K562 (cell line): ENCODE data around the gene NECAP2. TPM values are rescaled to one million over a fixed set of nuclear protein-coding genes. Genes with fewer than 3 reads are reported as not detected.

ENCODE experiments used
- ATAC-seq: fragments of 200-7000 bp; cut with Tn5 transposase; 3 replicates; pipeline ENCODE4 v1.9.1; 2020; ENCODE audit warnings: moderate library complexity
- Bru-seq: library from RNA; stranded (reverse); fragments of 400-500 nt; gene quantifications from one replicate; lab custom pipeline; 2021; lab: Mats Ljungman, UMichigan
- BruChase-seq, 2 experiments: library from RNA; stranded (reverse); fragments of 400-500 nt; gene quantifications; one replicate each; lab custom pipeline; 2021; lab: Mats Ljungman, UMichigan
- BruUV-seq: library from RNA; stranded (reverse); fragments of 400-500 nt; replicated peaks from 2 replicates; lab custom pipeline; 2021; lab: Mats Ljungman, UMichigan
- CTCF ChIA-PET: fragments of 300-600 bp; formaldehyde crosslinking; extraction: SDS; loops from one replicate; lab custom pipeline; 2021; ENCODE audit warnings: low intra/inter-chr PET ratio; lab: Yijun Ruan, JAX
- POLR2A ChIA-PET: fragments of 300-600, 350-650 bp; sonication (Branson Sonifier 250); formaldehyde crosslinking; extraction: SDS; loops from one replicate; lab custom pipeline; 2021; ENCODE audit warnings: antibody characterized with exemption, inconsistent platforms; lab: Yijun Ruan, JAX
- DNase-seq, 4 experiments: peaks; one replicate each; pipeline versions ENCODE4 v3.0.0 to v3.0.0-alpha.2; 2011 to 2018; ENCODE audit warnings: low spot score in 3 of 4, mixed read lengths in 3 of 4; ENCODE audit errors: extremely low read depth in 1 of 4
- FAIRE-seq: peaks from 2 replicates; lab custom pipeline; 2011; peaks lifted over from hg19 to GRCh38; lab: Jason Lieb, UNC
- H2AFZ ChIP-seq: 2 replicates; pipeline ENCODE4 v1.6.0; 2011; ENCODE audit warnings: low read depth, low read length, control low read depth, inconsistent platforms
- H3K27ac ChIP-seq: fragments of 200-600 bp; 3 replicates; pipeline ENCODE4 v1.8.0; 2011; ENCODE audit warnings: low read depth, mild to moderate bottlenecking, control low read depth, inconsistent platforms, low read length, moderate library complexity, mixed read lengths; ENCODE audit errors: extremely low read depth
- H3K27me3 ChIP-seq, 2 experiments: fragments of 300-600 bp in 1 of 2; 2 replicates in 1 of 2; 3 replicates in 1 of 2; pipeline versions ENCODE4 v1.6.0 to v1.8.0; 2011; ENCODE audit warnings: inconsistent platforms in 2 of 2, low read length in 2 of 2, mild to moderate bottlenecking in 1 of 2, mixed read lengths in 1 of 2, moderate library complexity in 1 of 2; ENCODE audit not compliant: control insufficient read depth in 2 of 2, insufficient read depth in 2 of 2
- H3K36me3 ChIP-seq: fragments of 300-600 bp; 3 replicates; pipeline ENCODE4 v1.8.0; 2011; ENCODE audit warnings: mild to moderate bottlenecking, low read length, inconsistent platforms; ENCODE audit not compliant: control insufficient read depth, insufficient read depth
- H3K4me1 ChIP-seq, 2 experiments: fragments of 200-600 bp in 1 of 2; replicated peaks in 1 of 2; 2 replicates in 1 of 2; 3 replicates in 1 of 2; pipeline versions ENCODE4 v1.5.1 to v1.8.0; 2011; ENCODE audit warnings: inconsistent platforms in 2 of 2, low read length in 2 of 2, mild to moderate bottlenecking in 1 of 2, mixed read lengths in 1 of 2, moderate library complexity in 1 of 2; ENCODE audit not compliant: control insufficient read depth in 2 of 2, insufficient read depth in 2 of 2
- H3K4me2 ChIP-seq: 2 replicates; pipeline ENCODE4 v1.6.1; 2011; ENCODE audit warnings: low read length, control low read depth, inconsistent platforms, mixed read lengths; ENCODE audit not compliant: insufficient read depth
- H3K4me3 ChIP-seq: fragments of 200-600 bp; sonication (generic), shearing (Covaris generic); 2 replicates; pipeline ENCODE4 v1.5.1; 2016; ENCODE audit warnings: control low read depth, inconsistent platforms
- H3K79me2 ChIP-seq: fragments of 200-600 bp; 3 replicates; pipeline ENCODE4 v1.8.0; 2011; ENCODE audit warnings: low read length, inconsistent platforms; ENCODE audit not compliant: control insufficient read depth, insufficient read depth
- H3K9ac ChIP-seq, 2 experiments: 2 replicates each; pipeline versions ENCODE4 v1.6.0 to v1.6.1; 2011; ENCODE audit warnings: low read depth in 2 of 2, low read length in 2 of 2, control low read depth in 1 of 2, inconsistent platforms in 1 of 2, mild to moderate bottlenecking in 1 of 2, mixed read lengths in 1 of 2; ENCODE audit not compliant: insufficient read depth in 1 of 2
- H3K9me1 ChIP-seq: one replicate; pipeline ENCODE4 v1.6.0; 2011; ENCODE audit warnings: inconsistent platforms, mild to moderate bottlenecking, low read length, moderate library complexity; ENCODE audit not compliant: control insufficient read depth, insufficient read depth
- H3K9me3 ChIP-seq: replicated peaks from 2 replicates; pipeline ENCODE4 v1.5.1; 2011; ENCODE audit warnings: low read depth, low read length, inconsistent platforms; ENCODE audit not compliant: control insufficient read depth, insufficient read depth
- H4K20me1 ChIP-seq: replicated peaks from 2 replicates; pipeline ENCODE4 v1.6.1; 2011; ENCODE audit warnings: low read length, inconsistent platforms, mixed read lengths; ENCODE audit not compliant: control insufficient read depth, insufficient read depth
- KDM2B ChIP-seq: fragments of 250-450 bp; sonication (Bioruptor Pico); IDR thresholded peaks from 2 replicates; pipeline ENCODE4 v1.8.0; 2021; ENCODE audit warnings: mild to moderate bottlenecking, moderate library complexity
- MAFF ChIP-seq: IDR thresholded peaks from 2 replicates; pipeline ENCODE4 v1.6.1; 2012; ENCODE audit warnings: low read length, improper control_type of control experiment
- NBN ChIP-seq: fragments of 450-650 bp; IDR thresholded peaks from 2 replicates; pipeline ENCODE4 v1.6.1; 2016; ENCODE audit warnings: low read depth, mild to moderate bottlenecking
- NFE2 ChIP-seq: IDR thresholded peaks from 2 replicates; pipeline ENCODE4 v1.6.1; 2014; ENCODE audit warnings: antibody characterized with exemption, low read depth
- NR2C1 ChIP-seq, 2 experiments: fragments of 450-650 bp; IDR thresholded peaks; 2 replicates each; pipeline ENCODE4 v1.6.1; 2017; ENCODE audit warnings: mild to moderate bottlenecking in 2 of 2, antibody characterized with exemption in 1 of 2, inconsistent platforms in 1 of 2, missing compliant biosample characterization in 1 of 2, missing genetic modification characterization in 1 of 2
- NR2F6 ChIP-seq: fragments of 450-650 bp; formaldehyde crosslinking; IDR thresholded peaks from 2 replicates; pipeline ENCODE4 v1.4.0; 2020; ENCODE audit warnings: mild to moderate bottlenecking
- POLR2AphosphoS2 ChIP-seq: IDR thresholded peaks from 2 replicates; pipeline ENCODE4 v1.6.1; 2012; ENCODE audit warnings: low read length, improper control_type of control experiment
- SMARCA4 ChIP-seq: fragments of 450-650 bp; IDR thresholded peaks from 2 replicates; pipeline ENCODE4 v1.6.1; 2016
- ZNF639 ChIP-seq, 2 experiments: fragments of 200-800 bp in 1 of 2; sonication (Bioruptor generic) in 1 of 2; sonication (generic) in 1 of 2; formaldehyde crosslinking in 1 of 2; IDR thresholded peaks in 1 of 2; conservative IDR thresholded peaks in 1 of 2; 2 replicates each; pipeline versions ENCODE4 v1.5.0 to v1.6.1; 2016 to 2020; ENCODE audit warnings: missing compliant biosample characterization in 1 of 2, missing genetic modification characterization in 1 of 2, missing genetic modification reagents in 1 of 2
- ZNF766 ChIP-seq: fragments of 200-800 bp; sonication (Bioruptor generic); conservative IDR thresholded peaks from 2 replicates; pipeline ENCODE4 v1.6.1; 2016; ENCODE audit warnings: missing genetic modification characterization, missing compliant biosample characterization
- WGBS: fragments of 100-300 bp; shearing (Covaris generic); methylation state at CpG from one replicate; pipeline ENCODE4 v1.1.6; 2016; ENCODE audit warnings: low coverage, mixed read lengths; ENCODE audit not compliant: insufficient coverage; ENCODE audit errors: missing lambda C conversion rate; 5-methylcytosine and 5-hydroxymethylcytosine counted together
- in situ Hi-C: fragments of 300-500 bp; cut with MboI; formaldehyde crosslinking; loops from 4 replicates; pipeline ENCODE4 v1.15.0; 2018; ENCODE audit warnings: inconsistent platforms, mixed read lengths
- intact Hi-C: fragments of 100-400 bp; cut with micrococcal nuclease; formaldehyde crosslinking; loops from 2 replicates; pipeline ENCODE4 v1.14.2; 2022
- long read RNA-seq, 3 experiments: library from polyadenylated mRNA in 2 of 3; library from RNA in 1 of 3; unstranded in 2 of 3; stranded (forward) in 1 of 3; transcript quantifications; one replicate each; pipeline ENCODE4 v2.0.0, GENCODE V29; 2019 to 2022
- polyA minus RNA-seq, 3 experiments: library from RNA; depleted of rRNA, polyadenylated mRNA; stranded (reverse); fragments of >200 nt; gene quantifications; 2 replicates each; pipeline ENCODE4 v1.2.3, GENCODE V29; 2011
- polyA plus RNA-seq, 8 experiments: library from polyadenylated mRNA; depleted of rRNA in 4 of 8; stranded (reverse) in 5 of 8; unstranded in 3 of 8; fragments of >200 nt; fragmentation: Nextera tagmentation in 2 of 8; fragmentation: Illumina TruSeq in 1 of 8; extraction: Ambion mirVana in 2 of 8; extraction: Trizol in 1 of 8; gene quantifications; 2 replicates each; pipeline versions ENCODE4 v1.2.1 to v1.2.3, GENCODE V29; 2011 to 2014; ENCODE audit warnings: inconsistent platforms in 1 of 8, missing spikeins in 1 of 8
- total RNA-seq, 7 experiments: library from RNA; depleted of rRNA in 6 of 7; stranded (reverse); fragments of >200 nt in 6 of 7; fragmentation: Illumina TruSeq in 2 of 7; extraction: Trizol in 2 of 7; gene quantifications; 2 replicates each; pipeline versions ENCODE4 v1.2.1 to v1.2.3, GENCODE V29; 2011 to 2021; ENCODE audit warnings: low replicate concordance in 1 of 7

The NECAP2 gene
- 80.1 and 150 TPM in 2 replicates for total RNA-seq (2011; cell fraction: chromatin; rRNA removed; ENCODE audit: low replicate concordance)
- 98.0 and 100 TPM in 2 replicates for total RNA-seq (2011; cell fraction: nucleolus; rRNA removed)
- total RNA-seq (2011; cell fraction: nucleoplasm; rRNA removed) = 86.6 and 88.1 TPM in 2 replicates
- total RNA-seq (2014; rRNA removed) (82.8 and 105 TPM in 2 replicates), total RNA-seq (2014; rRNA removed; fragmentation: Illumina TruSeq; extraction: Trizol) (58.6 and 62.1 TPM in 2 replicates), total RNA-seq (2015; rRNA removed; fragmentation: Illumina TruSeq; extraction: Trizol) (77.6 and 79.2 TPM in 2 replicates), total RNA-seq (2021) (71.9 and 72.5 TPM in 2 replicates), polyA plus RNA-seq (2011; rRNA removed) (81.8 and 85.4 TPM in 2 replicates), polyA plus RNA-seq (2014; fragmentation: Illumina TruSeq; extraction: Trizol) (92.9 and 93.7 TPM in 2 replicates), polyA plus RNA-seq (2014; fragmentation: Nextera tagmentation; extraction: Ambion mirVana) (10 to 100 TPM; 22.7 to 30.6 TPM), polyA plus RNA-seq (2014; rRNA removed) (107 and 118 TPM in 2 replicates), polyA minus RNA-seq (2011; rRNA and poly(A)+ RNA removed) (70.5 and 74.7 TPM in 2 replicates), Bru-seq, nascent RNA (percentile 84 among the genes with signal in this experiment), BruChase-seq, experiment 1, labeled RNA remaining after a 2-hour chase (percentile 78 among the genes with signal in this experiment), BruChase-seq, experiment 2, labeled RNA remaining after a 6-hour chase (percentile 81 among the genes with signal in this experiment)
- 92.3 and 104 TPM in 2 replicates for polyA plus RNA-seq (2011; cell fraction: cytosol; rRNA removed)
- polyA plus RNA-seq (2011; cell fraction: nucleus; rRNA removed) = 65.6 and 71.5 TPM in 2 replicates
- 75.2 and 79.0 TPM in 2 replicates for polyA plus RNA-seq (2012)
- polyA minus RNA-seq (2011; cell fraction: cytosol; rRNA and poly(A)+ RNA removed) = 45.0 and 45.3 TPM in 2 replicates
- 31.8 and 51.9 TPM in 2 replicates for polyA minus RNA-seq (2011; cell fraction: nucleus; rRNA and poly(A)+ RNA removed)
- long read RNA-seq, experiment 1, transcript NECAP2-211 (2 exons, 550 nt) = minor isoform, 6 of 324 reads
- long read RNA-seq, experiment 1, transcript NECAP2-205 (2 exons, 572 nt) = minor isoform, 22 of 324 reads
- long read RNA-seq, experiment 1, transcript NECAP2-201 (8 exons, 2,070 nt) = major isoform, 106 of 324 reads
- long read RNA-seq, experiment 1, partial matches to known transcripts = 163 of 324 reads
- long read RNA-seq, experiment 1, other reads (novel, unspliced or antisense) = 22 of 324 reads
- long read RNA-seq, experiment 2, transcript NECAP2-202 (7 exons, 1,929 nt) = minor isoform, 5 of 96 reads
- long read RNA-seq, experiment 2, transcript NECAP2-201 (8 exons, 2,070 nt) = major isoform, 49 of 96 reads
- long read RNA-seq, experiment 2, transcript NECAP2-205 (2 exons, 572 nt) = minor isoform, 6 of 96 reads
- long read RNA-seq, experiment 2, partial matches to known transcripts = 9 of 96 reads
- long read RNA-seq, experiment 2, other reads (novel, unspliced or antisense) = 26 of 96 reads
- long read RNA-seq, experiment 3, transcript NECAP2-205 (2 exons, 572 nt) = minor isoform, 11 of 168 reads
- long read RNA-seq, experiment 3, transcript NECAP2-201 (8 exons, 2,070 nt) = major isoform, 133 of 168 reads
- long read RNA-seq, experiment 3, partial matches to known transcripts = 4 of 168 reads
- long read RNA-seq, experiment 3, other reads (novel, unspliced or antisense) = 16 of 168 reads

GRCh38 chr1:16440470-16441281 is at the start of gene NECAP2:
TSS of gene NECAP2 (plus strand) at chr1:16440724. CDS start at chr1:16440762, 38 bp downstream.
- BruUV-seq = TSS peak; percentile 67
- Histone ChIP-seq H3K4me1 (peaks cover 37 to 45% of the 10 kb centered on the region in 2 experiments), H3K9me1 (peaks cover 3% of the 10 kb centered on the region), H3K79me2 (peaks cover 49% of the 10 kb centered on the region), H3K4me2 (peak within 1 kb of the TSS; percentile 89), H3K9me3 (no peaks in the 10 kb centered on the region), H3K9ac (peak within 1 kb of the TSS; percentile 92 to 98), H3K27ac (peak within 1 kb of the TSS; percentile 77), H3K27me3 (no peaks in the 10 kb centered on the region), H3K4me3 (peak within 1 kb of the TSS; percentile 95), H3K36me3 (peaks cover 37% of the 10 kb centered on the region), H4K20me1 (no peaks in the 10 kb centered on the region; the same call in 1 of the 2 replicates), H2AFZ (peak within 1 kb of the TSS; percentile 99)
- DNase-seq (peak; percentile 93 to 98 (median 94)), FAIRE-seq (peak; percentile 91), ATAC-seq (peak; percentile 85)
- intact Hi-C loops (loop anchor here (1.0 to 5.0 kb wide), 4 partner anchors 56 to 512 kb away; partner anchors contain the start of genes NBPF1 and SZRD1), in situ Hi-C loops (loop anchor here (25.0 kb wide), 1 partner anchor 422 kb away; no protein-coding TSS in a partner anchor)
- POLR2A ChIA-PET = interaction anchor here (0.5 to 3.0 kb wide), 14 partner anchors 10 to 879 kb away, joined by 3 to 15 read pairs (median 3); no protein-coding TSS in a partner anchor
- under 1% methylated on average over 65 of the region's 68 CpGs for WGBS
- CTCF ChIA-PET = interaction anchor here (0.8 kb wide), 1 partner anchor 361 kb away, joined by 3 read pairs; no protein-coding TSS in a partner anchor
- peak; percentile 72; the same call in 1 of the 2 replicates for TF ChIP-seq KDM2B (CRISPR knock-in tag)
- TF ChIP-seq ZNF766 (CRISPR knock-in tag) = 0 out of 2 replicates have a peak, but pooled peaks have one; percentile 9
- peak; percentile 20; the same call in 1 of the 2 replicates for TF ChIP-seq SMARCA4
- TF ChIP-seq ZNF639 (CRISPR knock-in tag; conservative IDR thresholded peaks at IDR 0.05 in 1 of 2, IDR thresholded peaks at IDR 0.05 in 1 of 2) = peak in 1 of 2 experiments; percentile 83; a peak in 1 of 4 replicates
- peak; percentile 69; the same call in 1 of the 2 replicates for TF ChIP-seq NR2C1 (IDR thresholded peaks at IDR 0.05)
- TF ChIP-seq NR2C1 (tag; IDR thresholded peaks at IDR 0.05) = peak; percentile 65
- no peak for TF ChIP-seq MAFF
- peak; percentile 80; the same call in 1 of the 2 replicates for TF ChIP-seq POLR2AphosphoS2
- 0 out of 2 replicates have a peak, but pooled peaks have one; percentile 3 for TF ChIP-seq NFE2
- TF ChIP-seq NBN = peak; percentile 98
- no peak for TF ChIP-seq NR2F6 (CRISPR knock-in tag)
